ENCODE results near the gene CCNL2.

The CCNL2 gene

GRCh38 chr1:1357871-1358432 is 41.2 kb downstream of the CCNL2 start:
- DNase-seq (ENCODE audit: low read depth in 3 of 3, low spot score in 1 of 3), result no peak

GRCh38 chr1:1356796-1357401 is 42.2 kb downstream of the CCNL2 start:
- DNase-seq (ENCODE audit: low read depth in 3 of 3, low spot score in 1 of 3), result no peak

- no peak for DNase-seq (ENCODE audit: low read depth in 3 of 3, low spot score in 1 of 3)
Measured at GRCh38 chr1:1356166-1356795, 42.9 kb downstream of the CCNL2 start.

GRCh38 chr1:1355416-1355815 is 43.7 kb downstream of the CCNL2 start:
- no peak for DNase-seq (ENCODE audit: low read depth in 3 of 3, low spot score in 1 of 3)

GRCh38 chr1:1354271-1355247 is 44.6 kb downstream of the CCNL2 start:
- no peak for DNase-seq (ENCODE audit: low read depth in 3 of 3, low spot score in 1 of 3)

- DNase-seq (ENCODE audit: low read depth in 3 of 3, low spot score in 1 of 3), result no peak
Measured at GRCh38 chr1:1353389-1354151, 45.6 kb downstream of the CCNL2 start.

- no peak for DNase-seq (ENCODE audit: low read depth in 3 of 3, low spot score in 1 of 3)
Measured at GRCh38 chr1:1352786-1353388, 46.2 kb downstream of the CCNL2 start.

GRCh38 chr1:1351511-1352427 is 47.4 kb downstream of the CCNL2 start:
- DNase-seq (ENCODE audit: low read depth in 3 of 3, low spot score in 1 of 3), result no peak

- DNase-seq (ENCODE audit: low read depth in 3 of 3, low spot score in 1 of 3), result peak; percentile 37 to 73 (median 58)
Measured at GRCh38 chr1:1349256-1350012, 49.7 kb downstream of the CCNL2 start, which contains the start of gene DVL1. DVL1 (minus strand) TSS chr1:1349418; CDS start chr1:1349065, 353 bp downstream.

- no peak for DNase-seq (ENCODE audit: low read depth in 3 of 3, low spot score in 1 of 3)
Measured at GRCh38 chr1:1348420-1349255, 50.5 kb downstream of the CCNL2 start.

- DNase-seq (ENCODE audit: low read depth in 3 of 3, low spot score in 1 of 3), result no peak
Measured at GRCh38 chr1:1347663-1348419, 51.3 kb downstream of the CCNL2 start.

- DNase-seq (ENCODE audit: low read depth in 3 of 3, low spot score in 1 of 3), result no peak
Measured at GRCh38 chr1:1347026-1347595, 52.0 kb downstream of the CCNL2 start.

GRCh38 chr1:1346501-1346890 is 52.6 kb downstream of the CCNL2 start:
- DNase-seq (ENCODE audit: low read depth in 3 of 3, low spot score in 1 of 3), result no peak

GRCh38 chr1:1345860-1346500 is 53.2 kb downstream of the CCNL2 start:
- no peak for DNase-seq (ENCODE audit: low read depth in 3 of 3, low spot score in 1 of 3)

- DNase-seq (ENCODE audit: low read depth in 3 of 3, low spot score in 1 of 3), result no peak
Measured at GRCh38 chr1:1345384-1345783, 53.8 kb downstream of the CCNL2 start.
